Astrocyte of the hippocampus (primary cell): ENCODE measurements around the gene TPO.
A peak's percentile ranks its signal among the peaks of the same experiment; 100 is the strongest.
"Not testable (repeated sequence)": the region's sequence is repeated elsewhere in the genome, so short reads cannot be mapped to it uniquely, and the experiment has no call there.

ENCODE experiments used
- DNase-seq: peaks from one replicate; pipeline ENCODE4 v3.0.0; 2011; ENCODE audit warnings: low read depth, low spot score

The TPO gene

DNA sequence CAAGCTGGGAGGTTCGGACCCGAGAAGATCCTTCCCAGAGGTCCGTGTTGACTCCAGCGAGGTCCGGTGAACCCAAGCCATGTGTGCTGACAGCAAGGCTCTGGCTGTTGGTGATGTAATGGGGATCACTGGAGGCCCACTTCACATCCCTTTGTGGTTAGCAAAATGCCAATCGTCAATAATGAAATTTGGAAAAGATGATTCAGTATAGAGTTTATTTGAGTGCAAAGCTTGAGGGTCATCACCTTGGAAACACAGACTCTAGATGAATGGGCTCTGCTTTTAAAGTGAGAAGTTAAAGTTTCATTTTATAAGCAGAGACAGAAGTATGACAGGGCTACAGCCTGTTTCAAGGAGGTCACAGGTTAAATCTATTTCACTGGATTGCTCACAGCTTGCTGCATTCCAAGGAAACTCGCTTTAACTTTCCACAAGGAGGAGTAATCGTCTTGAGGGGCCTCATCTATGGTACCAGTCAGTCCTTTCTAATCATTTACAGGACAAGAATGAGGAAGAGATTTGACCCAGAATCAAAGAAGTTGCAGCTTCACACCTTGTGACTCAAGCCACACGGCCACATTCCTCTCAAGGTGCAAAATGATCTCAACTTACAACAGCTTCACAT is 140.5 kb downstream of the TPO start:
- DNase-seq = peak; percentile 46

DNA sequence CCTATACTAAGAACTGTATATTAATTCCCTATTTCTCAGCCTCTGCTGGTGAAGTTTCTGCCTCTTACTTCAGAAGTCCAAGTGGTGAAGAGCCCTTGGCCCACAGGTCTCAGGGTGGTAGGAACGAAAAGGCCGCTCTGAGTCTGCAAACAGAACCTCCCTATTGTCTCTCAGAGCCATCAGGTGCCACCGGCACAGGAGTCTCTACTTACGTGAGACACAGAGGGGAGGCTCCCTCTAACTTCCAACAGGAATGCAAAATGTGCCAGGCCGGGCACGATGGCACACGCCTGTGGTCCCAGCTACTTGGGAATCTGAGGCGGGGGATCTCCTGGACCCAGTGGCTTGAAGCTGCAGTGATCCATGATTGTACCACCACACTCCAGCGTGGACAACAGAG is 143.0 kb downstream of the TPO start:
- DNase-seq = no peak

DNA sequence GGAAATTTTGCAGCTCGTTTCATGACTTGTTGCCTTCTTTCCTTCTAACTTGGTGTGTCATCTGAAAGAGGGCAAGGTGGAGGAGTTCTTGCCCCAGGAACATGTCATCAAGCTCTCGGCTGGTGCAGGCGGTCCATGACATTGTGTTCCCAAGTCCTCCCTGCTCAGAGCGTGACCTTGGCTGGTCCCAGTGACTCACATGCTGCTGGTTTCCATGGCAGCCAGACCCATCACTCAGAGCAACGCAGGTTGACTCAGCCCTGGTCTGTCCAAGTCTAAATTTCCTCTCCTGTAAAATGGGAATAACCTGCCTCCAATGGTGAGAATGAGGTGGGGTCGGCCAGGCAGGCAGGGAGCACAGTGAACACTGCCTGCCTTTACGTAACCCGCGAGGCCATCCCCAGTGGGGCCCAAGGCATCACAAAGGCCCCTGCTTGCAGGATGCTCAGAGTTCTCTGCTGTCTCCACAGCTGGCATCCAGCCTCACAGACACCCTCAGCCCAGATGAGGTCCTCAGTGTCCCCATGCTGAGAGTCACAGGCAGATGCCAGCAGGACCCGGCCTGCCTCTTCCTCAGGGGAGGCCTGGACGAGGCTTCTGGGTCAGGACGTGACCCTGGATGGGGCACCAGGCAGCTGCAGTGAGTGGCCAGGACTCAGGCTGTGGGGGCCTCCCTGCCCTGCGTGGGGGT is 143.7 kb downstream of the TPO start:
- DNase-seq = peak; percentile 78

- DNase-seq = no peak
These were observed 144.2 kb downstream of the TPO start for GRCh38 chr2:1557467-1557820.

GRCh38 chr2:1559589-1560175 is 146.4 kb downstream of the TPO start:
- DNase-seq = no peak

GRCh38 chr2:1561259-1561658 is 148.0 kb downstream of the TPO start:
- no peak for DNase-seq

DNA sequence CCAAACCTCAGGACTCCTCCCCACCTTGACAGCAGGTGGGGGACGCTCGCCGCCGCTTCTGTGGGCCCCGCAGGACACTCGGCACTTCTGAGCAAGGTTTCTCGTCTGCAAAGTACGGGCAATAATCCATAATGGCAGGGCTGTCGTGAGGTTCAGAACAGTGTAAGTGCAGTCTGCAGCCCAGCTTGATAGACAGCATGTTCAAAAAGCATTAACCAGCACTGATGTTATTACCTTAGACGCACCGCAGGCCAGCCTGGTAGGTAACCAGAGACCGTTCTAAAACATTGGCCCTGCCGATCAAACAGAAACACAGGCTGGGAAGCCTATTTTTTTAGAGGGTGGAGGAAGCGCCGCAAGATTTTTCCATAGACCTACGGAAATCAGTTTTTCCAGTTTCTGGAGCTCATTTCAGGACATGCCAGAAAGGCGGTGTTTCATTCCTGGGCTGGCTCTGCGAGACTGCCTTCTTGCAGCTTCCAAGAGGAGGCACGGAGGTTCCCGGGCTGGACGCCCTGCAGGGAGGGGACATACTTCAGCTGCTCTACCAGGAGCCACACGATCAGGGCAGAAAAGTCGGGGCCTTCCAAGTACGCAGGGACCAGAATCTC is 148.7 kb downstream of the TPO start:
- no peak for DNase-seq

DNA sequence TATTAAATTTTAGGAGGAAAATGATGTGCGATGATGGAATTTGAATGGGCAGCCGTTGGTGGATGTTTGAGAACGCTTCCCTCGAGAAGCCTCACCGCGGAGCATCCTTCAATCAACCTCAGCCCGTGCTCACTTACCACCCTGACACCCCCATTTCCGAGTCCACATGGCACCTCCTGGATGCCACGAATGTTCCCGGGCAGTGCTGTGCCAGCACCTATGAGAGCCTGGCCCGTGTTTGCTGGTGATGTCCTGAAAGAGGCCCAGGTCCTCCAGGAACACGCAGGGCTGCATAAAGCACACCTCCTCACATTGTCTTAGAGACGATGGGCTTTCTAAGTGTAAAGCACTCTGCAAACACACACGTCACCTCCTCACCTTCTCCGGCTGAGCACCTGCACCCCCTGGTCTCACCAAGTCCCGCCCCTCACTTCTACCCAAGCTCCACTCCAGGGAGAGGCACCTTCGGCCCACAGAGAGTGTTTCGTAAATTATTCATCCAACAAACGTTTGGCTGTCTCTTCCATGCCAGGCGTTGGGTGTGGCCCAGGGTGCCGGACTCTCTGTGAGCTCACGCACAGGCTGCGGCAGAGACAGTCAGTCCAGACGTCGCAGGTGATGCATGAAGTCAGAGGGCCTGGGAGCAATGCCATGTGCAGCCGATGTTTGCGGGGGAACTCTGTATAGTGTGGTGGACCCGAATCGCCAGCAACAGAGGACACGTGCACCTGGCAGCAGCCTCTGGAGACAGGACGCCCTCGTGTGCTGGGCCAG is 150.0 kb downstream of the TPO start:
- DNase-seq = no peak

- no peak for DNase-seq
These were observed 151.0 kb downstream of the TPO start for GRCh38 chr2:1563943-1564891.

DNA sequence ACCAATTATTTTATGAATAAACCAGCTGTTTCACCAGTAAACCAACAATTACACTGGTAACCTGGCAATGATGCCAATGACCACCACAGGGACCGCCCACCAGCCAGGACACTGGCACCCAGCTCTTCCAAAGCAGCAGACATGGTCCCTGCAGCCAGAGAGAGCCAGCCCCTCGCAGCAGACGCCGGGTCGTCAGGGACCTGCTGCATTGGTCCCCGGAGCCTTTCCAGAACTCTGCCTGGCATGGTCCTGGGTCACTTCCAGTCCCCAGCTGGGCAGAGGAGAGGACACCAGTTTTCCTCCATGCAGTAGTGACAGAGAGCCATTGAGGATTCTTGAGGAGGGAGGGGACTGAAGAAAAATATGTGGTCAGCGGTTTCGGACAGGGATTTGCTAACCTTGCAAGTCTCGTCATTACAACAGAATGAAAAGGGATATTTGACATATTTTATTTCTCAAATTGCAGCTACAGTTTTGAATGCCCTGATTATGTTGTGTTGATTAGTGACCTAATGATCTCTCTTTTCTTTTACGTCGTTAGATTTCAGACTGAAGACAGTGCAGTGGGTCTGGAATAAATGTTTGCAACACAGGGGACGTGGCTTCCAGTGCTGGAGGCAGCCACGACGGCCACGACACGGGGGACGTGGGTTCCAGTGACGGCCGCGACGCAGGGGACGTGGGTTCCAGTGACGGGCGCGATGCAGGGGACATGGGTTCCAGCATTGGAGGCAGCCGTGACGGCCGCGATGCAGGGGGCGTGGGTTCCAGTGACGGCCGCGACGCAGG is 154.5 kb downstream of the TPO start:
- no peak for DNase-seq

DNA sequence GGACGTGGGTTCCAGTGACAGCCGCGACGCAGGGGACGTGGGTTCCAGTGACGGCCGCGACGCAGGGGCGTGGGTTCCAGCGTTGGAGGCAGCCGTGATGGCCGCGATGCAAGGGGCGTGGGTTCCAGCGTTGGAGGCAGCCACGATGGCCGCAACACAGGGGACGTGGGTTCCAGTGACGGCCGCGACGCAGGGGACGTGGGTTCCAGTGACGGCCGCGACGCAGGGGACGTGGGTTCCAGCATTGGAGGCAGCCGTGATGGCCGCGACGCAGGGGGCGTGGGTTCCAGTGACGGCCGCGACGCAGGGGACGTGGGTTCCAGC is 155.0 kb downstream of the TPO start:
- not testable (repeated sequence) for DNase-seq

DNA sequence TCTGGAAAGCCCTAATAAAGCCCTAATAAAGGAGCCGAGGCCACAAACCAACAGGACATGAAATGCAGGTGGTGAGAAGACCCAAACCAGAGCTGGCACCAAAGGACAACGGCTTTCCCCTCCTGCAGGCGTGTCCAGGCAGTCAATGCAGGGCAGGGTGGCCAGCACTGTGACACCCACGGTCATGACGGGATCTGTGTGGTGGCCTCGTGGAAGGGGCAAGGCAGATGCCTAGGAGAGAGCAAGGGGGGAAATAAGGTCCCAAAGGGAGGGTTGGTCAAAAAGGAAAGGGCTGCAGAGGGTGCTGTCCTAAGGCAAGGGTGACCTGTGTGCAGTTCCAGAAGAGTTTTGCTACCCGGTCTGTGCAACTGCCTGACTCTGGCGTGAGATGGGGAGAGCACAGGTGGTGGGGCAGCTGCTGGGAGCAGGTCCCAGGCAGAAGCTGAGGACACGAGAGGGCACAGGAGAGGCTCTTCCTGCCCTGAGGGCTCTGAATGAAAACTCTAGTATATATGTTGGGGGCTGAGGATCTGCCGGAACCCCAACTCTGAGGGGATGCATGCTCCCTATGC is 156.7 kb downstream of the TPO start:
- DNase-seq = no peak

GRCh38 chr2:1571477-1572417 is 158.5 kb downstream of the TPO start:
- no peak for DNase-seq

DNA sequence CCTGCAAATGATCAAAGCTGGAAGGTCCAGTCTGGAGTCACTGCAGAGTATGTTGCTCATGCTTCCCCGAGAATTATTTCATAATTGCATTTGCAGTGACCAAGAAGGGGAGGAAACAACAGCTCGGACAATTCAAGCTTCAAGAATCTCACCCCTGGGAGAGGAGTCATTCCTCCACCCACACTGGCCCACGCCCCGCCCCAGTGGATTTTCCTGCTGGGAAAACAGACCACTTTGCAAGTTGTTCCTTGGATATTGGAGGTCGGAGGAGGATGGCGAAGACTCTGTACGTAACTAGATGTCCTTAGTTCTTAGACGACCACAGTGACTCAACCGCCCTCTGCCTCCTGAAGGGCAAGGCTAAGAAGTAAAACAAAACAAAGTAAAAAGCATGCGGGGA is 159.4 kb downstream of the TPO start:
- peak; percentile 28 for DNase-seq

DNA sequence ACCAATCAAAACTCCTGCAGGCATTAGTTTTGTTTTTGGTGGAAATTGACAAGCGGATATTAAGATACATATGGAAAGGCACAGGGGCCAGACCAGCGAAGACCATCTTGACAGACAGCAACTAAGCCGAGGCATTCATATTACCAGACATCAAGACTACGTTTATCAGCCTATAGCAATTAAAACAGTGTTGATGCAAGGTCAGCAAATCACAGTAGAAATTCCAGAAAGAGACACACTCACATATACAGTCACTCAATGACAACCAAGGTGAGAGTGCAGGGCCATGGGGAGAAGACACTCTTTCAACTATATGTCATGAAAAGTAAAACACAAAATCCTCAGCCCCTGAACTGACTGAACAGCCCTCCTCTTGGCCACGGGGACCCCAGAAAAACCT is 164.6 kb downstream of the TPO start:
- no peak for DNase-seq

DNA sequence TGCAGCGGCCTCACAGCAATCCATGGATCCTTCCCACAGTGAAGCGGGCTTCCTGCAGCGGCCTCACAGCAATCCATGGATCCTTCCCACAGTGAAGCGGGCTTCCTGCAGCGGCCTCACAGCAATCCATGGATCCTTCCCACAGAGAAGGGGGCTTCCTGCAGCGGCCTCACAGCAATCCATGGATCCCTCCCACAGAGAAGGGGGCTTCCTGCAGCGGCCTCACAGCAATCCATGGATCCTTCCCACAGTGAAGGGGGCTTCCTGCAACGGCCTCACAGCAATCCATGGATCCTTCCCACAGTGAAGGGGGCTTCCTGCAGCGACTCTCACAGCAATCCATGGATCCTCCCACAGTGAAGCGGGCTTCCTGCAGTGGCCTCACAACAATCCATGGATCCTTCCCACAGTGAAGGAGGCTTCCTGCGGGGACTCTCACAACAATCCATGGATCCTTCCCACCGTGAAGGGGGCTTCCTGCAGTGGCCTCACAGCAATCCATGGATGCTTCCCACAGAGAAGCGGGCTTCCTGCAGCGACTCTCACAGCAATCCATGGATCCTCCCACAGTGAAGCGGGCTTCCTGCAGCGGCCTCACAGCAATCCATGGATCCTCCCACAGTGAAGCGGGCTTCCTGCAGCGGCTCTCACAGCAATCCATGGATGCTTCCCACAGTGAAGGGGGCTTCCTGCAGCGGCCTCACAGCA is 168.1 kb downstream of the TPO start:
- DNase-seq = not testable (repeated sequence)

DNA sequence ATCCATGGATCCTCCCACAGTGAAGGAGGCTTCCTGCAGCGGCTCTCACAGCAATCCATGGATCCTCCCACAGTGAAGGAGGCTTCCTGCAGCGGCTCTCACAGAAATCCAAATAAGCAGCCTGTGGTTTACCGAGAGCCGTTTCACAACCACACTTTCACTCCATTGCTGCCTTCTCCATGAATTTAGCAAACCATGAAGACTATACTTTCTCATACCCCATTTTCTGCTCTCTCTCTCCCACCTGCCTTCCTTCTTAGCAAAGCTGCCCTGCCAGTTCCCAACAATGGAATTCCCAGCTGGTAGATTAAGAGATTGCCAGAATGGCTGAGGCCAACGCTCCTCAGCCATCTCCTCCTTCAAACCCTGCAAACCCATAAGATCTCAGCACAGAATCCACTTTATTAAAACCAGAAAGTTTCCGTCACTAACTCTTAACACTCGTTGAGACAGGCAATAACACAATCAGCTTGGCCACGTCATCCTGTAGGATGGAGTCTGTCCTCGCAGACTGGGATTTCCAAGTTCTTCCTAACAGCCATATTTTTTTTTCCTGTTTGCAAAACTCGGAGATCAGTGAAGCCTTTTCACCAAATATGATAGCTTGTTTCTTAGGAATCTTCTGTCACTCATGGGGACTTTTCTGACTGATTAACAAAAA is 168.8 kb downstream of the TPO start:
- DNase-seq = no peak

DNA sequence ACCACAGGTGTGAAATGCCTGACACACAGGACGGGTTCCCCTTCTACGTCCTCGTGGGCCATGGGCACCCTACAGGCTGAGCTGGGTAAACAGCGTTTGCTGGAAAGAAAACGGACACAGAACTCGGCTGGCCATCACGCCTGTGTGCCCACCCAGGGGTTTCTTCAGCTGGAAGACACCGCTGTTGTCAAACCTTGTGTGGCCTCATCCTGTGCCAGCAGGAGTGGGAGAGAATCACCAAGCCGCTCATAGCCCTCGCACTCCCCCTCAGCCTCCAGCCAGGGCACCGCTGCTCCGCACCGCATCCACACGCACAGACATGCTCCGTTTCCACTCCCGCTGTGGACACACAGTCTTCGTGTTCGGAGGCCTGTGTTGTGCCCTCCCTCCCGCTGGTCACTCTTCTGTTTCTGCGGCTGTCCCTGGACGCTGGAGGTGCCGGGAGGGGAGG is 169.7 kb downstream of the TPO start:
- no peak for DNase-seq
